GM19023 (cell line): Measurements from ENCODE around the gene IFNA2.
"Not testable (repeated sequence)": the region's sequence is repeated elsewhere in the genome, so short reads cannot be mapped to it uniquely, and the experiment has no call there.

Experiments used
- ATAC-seq: cut with Tn5 transposase; IDR thresholded peaks from one replicate; pipeline ENCODE4 v1.9.1; 2021; ENCODE audit warnings: mild to moderate bottlenecking, moderate library complexity; ENCODE audit not compliant: unreplicated experiment

Gene IFNA2

DNA sequence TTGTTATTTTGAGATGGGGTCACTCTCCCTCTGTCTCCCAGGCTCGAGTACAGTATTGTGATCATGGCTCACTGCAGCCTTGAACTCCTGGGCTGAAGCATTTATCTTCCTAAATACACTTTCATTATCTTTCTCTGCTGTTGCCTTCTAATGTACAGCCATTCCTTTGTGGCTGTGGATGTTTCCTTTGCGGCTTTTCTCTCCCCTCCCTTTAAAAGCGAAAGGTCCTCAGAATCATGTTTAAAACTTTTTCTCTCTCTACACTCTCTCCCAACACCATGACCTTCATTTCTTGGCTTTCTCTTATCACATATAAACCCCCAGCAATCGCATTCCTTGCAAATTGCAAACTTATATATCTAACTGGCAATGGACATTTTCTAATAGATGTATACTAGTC lies 1.6 kb downstream of the IFNA2 start:
- ATAC-seq, result no peak

DNA sequence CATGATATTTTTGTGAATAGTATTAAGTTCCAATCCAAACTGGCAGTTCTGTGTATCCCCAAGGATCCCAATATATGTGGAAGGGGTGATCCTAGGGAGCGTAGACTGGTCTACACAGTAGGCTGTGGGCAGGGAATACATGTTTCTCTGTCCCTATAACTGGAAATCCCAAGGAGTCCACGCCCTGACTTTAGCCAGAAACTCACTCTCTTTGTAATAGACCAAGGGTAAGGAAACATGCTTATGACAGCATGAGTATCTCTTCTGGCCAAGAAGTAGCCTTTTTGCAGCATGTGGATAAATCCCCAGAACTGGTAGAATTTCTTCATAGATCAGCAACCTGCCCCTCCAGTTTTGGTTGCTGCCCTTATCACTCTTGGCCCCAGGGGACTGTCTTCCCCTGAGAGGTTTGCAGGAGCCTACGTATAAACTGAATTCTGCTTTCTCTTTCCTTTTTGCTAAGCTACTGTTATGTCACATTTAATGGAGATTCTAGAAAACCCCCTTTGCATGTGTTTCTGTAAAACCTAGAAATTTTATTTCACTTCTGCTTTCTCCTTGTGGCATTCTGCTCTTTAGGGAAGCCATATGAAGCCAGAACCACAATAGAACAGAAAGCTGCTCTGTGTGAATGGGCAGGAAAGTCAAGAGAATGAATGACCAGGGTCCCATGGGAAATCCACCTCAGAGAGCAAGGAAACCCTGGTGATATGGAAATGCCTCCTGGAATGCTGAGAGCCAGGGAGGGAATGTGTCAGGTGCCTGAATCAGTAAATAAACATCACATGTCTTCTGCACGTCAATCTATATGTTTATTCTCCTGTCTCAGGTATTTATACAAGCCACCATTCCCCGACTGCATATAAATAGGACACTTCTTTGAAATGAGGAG lies 3.5 kb downstream of the IFNA2 start:
- ATAC-seq, result peak; percentile 98

DNA sequence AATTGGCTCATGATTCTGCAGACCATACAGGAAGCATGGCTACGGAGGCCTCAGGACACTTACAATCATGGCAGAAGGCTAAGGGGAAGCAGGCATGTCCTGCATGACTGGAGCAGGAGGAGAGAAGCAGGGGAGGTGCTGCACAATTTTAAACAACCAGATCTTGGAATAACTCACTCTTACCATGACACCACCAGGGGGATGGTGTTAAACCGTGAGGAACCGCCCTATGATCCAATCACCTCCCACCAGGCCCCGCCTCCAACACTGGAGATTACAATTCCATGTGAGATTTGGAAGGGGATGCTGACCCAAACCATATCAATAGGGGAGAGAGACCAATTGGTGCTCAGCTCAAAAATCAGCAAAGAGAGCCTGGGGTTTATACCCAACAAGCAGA lies 13.7 kb downstream of the IFNA2 start:
- ATAC-seq, result not testable (repeated sequence)

DNA sequence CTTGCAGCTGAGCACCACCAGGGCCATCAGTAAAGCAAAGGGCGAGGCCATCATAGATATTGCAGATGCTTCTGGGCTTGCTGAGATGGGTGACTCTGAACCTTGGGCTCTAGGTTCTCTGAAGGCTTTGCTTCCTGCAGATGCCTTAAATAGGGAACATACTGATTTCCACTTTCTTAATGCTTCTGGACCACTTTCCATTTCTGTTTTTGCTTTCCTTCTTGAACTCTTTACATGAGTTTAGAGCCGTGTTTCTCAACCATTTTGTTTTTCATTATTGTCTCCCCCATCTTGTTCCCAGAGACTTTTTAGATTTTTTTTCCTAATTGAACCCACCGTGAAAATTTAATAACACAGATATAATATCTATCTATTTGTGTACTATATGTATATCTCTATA lies 17.2 kb downstream of the IFNA2 start, which contains the start of gene IFNA13:
IFNA13 (minus strand) TSS at position 101 of the 400 bp plus-strand sequence; CDS start at position 54, 47 bp downstream.
- no peak for ATAC-seq

DNA sequence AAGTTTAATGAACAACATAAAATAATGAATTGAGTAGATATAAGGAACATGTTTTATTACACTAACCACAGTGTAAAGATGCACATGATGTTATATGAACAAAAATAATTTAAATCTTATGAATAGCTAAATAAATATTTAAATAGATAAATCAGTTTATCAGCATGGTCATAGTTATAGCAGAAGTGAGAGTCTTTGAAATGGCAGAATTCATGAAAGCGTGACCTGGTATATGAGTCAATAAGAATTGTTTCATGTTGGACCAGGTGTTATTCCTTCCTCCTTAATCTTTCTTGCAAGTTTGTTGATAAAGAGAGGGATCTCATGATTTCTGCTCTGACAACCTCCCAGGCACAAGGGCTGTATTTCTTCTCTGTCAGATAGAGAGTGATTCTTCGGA lies 18.0 kb downstream of the IFNA2 start:
- peak; percentile 57 for ATAC-seq

DNA sequence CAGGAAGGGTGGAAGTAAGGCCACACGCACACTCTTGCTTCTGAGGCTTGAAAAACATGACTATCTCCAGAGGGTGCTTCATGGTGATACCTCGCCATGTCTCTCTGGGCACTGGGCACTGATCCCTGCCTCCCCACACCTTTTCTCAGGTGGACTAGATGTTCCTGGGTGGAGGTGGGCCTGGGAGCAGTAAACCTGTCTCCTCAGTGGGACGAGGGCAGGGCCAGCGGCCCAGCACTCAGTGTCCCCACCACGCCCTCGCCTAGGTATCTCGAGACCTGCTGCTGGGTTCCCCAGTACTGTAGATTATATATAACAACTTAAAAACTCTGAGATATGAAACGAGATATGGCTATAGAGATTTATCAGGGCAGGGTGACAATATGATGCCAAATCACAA lies 22.9 kb downstream of the IFNA2 start:
- ATAC-seq, result no peak

DNA sequence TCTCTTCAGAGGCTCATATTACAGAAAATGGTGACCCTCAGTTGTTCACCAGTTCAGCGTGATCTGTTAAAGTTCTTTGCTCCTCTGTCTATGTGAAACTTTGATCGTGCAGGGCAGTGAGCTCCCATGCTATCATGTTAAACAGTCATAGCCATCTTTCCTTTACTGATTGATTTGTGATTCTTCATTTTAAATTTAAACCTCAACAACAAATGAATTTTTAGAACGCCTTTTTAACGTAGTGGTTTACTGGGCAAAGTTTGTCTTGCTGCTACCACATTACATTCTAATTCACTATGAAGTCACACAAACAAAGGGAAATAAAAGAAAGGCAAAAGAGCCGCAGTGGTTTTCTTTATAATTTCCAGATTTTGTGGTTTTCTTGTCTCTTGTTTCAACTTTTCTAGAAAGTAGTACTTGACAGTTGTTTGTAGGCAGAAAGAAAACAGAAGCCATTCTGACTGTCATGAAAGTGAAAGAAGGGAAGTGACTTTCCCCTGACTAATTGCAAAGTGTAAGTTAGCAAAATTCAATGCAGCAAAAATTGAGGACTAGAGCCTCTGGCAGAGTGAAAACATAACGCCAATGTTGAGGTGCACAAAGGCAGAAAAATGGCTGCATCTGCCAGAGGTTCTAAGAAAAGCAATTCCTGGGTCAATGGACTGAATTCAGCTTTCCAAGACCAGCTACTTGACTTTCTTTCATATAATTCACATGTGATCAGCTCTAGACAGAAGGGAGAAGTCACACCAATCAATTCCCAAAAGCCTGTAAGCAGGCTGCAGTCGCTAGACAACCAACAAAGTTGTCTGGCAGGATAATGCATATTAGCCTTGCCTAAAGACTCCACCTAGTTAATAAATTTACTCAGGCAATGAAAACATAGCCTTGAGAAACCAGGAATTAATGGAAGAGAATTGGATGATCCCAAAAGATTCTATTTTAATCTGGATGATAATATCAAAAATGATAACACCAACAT lies 27.4 kb downstream of the IFNA2 start:
- peak; percentile 94 for ATAC-seq

DNA sequence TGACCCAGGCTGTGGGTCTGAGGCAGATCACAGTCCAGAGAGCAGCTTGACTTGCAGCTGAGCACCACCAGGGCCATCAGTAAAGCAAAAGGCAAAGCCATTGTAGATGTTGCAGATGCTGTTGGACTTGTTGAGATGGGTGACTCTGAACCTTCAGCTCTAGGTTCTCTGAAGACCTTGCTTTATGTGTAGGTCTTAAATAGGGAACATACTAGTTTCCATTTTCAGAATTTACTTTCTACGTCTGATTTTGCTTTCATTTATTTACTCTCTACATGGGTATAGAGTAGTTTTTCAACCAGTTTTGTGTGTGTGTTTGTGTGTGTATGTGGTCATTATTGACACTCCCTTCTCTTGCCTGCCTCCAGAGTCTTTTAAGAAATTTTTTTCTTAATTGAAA lies 34.4 kb downstream of the IFNA2 start, which contains the start of gene IFNA6:
IFNA6 (minus strand) TSS at position 101 of the 400 bp plus-strand sequence; CDS start at position 101, 0 bp downstream.
- no peak for ATAC-seq

DNA sequence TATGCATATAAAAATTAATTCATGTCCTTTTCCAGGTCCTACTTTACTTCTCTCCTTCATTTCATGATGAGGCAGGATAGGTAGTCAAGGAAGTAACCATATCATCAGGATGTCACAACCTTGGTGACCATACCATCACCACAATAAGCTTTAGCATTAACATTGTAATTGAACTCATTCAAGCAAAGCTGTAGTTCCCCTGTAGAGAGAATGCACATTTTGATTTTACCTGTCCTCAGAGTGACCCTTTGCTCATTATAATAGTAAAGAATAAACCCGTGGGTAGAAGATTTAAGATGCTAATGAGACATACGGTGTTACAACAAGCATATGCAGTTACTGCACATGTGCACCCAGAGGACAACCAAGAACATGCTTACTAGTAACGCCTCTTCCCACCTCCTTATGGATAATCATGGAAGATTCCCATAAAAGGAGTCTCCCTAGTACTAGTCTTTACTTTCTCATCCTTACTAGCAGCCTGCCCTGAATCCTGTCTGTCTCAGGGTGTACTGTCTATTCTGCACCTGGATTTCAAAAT lies 36.7 kb downstream of the IFNA2 start:
- no peak for ATAC-seq

DNA sequence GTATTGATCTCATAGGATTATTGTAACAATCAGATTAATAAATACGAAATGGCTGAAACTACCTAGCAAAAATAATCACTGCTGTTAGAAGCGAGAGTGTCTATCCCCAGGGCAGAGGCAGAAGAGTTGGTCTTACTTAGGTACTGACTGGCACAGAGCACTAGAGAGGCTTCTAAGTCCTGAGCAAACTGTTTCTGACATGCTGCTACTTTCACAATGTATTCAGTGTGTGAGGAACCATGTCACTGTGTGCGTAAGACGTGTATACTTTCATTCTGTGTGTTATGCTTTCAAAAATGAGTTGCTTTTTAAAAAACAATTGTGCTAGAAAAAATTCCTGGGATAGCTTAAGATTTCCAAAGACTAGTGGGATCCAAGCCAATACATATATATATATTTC lies 44.5 kb downstream of the IFNA2 start:
- no peak for ATAC-seq

DNA sequence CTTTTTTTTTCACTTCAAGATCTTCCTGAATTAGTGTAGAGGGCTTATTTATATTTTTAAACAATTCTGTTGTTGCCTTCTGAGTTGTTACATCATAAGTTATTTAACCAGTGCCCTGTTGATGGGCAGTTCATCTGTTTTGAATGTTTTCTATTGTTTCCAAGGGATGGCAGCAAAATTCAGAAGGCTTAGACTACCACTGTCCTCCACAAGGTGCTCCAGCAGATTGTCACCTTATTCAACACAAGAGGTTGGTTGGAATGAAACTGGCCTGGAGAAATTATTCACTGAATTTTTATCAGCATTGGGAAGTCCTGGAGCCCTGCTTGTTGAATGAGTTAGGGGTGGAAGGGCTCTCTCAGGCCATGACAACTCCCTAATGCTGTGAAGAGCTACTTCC lies 48.7 kb downstream of the IFNA2 start:
- no peak for ATAC-seq

DNA sequence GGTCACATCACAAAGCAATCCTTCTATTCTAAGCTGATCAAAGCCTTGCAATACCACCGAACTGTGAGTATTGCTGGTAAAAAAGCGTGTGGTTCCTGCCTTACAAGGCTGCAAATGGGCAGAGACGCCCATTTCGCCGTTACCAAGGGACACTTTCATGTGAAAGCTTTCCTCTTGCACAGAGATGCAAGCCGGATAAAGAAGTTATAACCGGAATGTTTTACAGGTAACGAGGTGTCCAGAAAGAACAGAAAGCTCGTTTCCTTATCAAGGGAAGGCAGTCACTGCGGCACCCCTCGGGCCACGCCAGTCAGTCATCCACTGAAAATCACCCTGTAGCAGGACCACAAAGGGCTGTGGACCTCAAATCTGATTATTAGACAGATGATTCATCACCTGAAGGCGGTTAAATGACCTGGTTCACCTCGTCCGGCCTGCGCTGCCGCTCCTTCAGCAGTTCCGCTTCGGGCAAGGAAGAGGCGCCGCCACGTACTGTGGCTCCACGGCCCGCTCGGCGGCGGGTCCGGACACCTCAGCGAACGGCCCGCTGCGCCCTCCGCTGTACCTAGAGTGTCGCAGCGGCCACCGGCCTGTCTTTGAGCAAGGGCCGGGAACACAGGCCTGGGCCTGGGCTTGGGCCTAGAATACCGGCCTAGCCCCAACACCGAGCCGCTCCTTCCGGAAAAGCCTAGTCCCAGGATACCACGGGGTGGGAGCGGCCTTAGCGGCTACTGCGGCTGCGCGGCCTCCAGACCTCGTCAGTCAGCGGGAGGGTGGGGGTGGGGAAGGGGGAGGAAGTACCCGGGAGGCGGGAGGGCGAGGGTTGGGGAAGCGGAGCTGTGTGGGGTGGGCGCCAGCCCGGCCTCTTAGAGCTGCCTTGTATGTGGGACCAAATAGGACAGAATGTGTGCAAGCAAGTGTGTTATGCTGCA lies 50.2 kb downstream of the IFNA2 start, which contains the start of gene KLHL9:
KLHL9 (minus strand) TSS at position 704 of the 932 bp plus-strand sequence; CDS start at position 159, 545 bp downstream.
- ATAC-seq, result peak; percentile 94
